Neural progenitor cell (in vitro differentiated cells): ENCODE results near the gene NOX5.

Source experiments
- CTCF ChIP-seq: fragments of 200-600 bp; sonication (generic); IDR thresholded peaks from 2 replicates; pipeline ENCODE4 v1.5.1; 2017; ENCODE audit warnings: antibody characterized with exemption, mild to moderate bottlenecking
- EZH2 ChIP-seq: fragments of 200-600 bp; sonication (generic); IDR thresholded peaks from 2 replicates; pipeline ENCODE4 v1.6.1; 2017; ENCODE audit warnings: antibody characterized with exemption, mild to moderate bottlenecking, moderate library complexity

- TF ChIP-seq EZH2 (no peak), CTCF (no peak)
These were observed 4.5 kb downstream of the NOX5 start for GRCh38 chr15:69018951-69019350.
